ENCODE data around the gene DDA1.

Gene DDA1

GRCh38 chr19:17341845-17342244, 32.5 kb downstream of the DDA1 start:
- DNase-seq (ENCODE audit: low read depth in 1 of 2, low spot score in 1 of 2), result no peak
- no peak for TF ChIP-seq CTCF (IDR thresholded peaks at IDR 0.05; ENCODE audit: insufficient read depth, low read length)
- TF ChIP-seq SPI1 (IDR thresholded peaks at IDR 0.05; ENCODE audit: borderline replicate concordance, low read depth), result no peak
- no peak for TF ChIP-seq GABPA (IDR thresholded peaks at IDR 0.05; ENCODE audit: low read depth)
- no peak for TF ChIP-seq REST (IDR thresholded peaks at IDR 0.05; ENCODE audit: insufficient replicate concordance, low read depth)
- no peak for TF ChIP-seq POLR2AphosphoS5 (IDR thresholded peaks at IDR 0.05; ENCODE audit: low read depth)
- no peaks in the 10 kb centered on the region for H3K27me3 ChIP-seq (ENCODE audit: insufficient read depth, poor library complexity, severe bottlenecking)
- no peak overlapping the region for H3K27ac ChIP-seq (replicated peaks)
- no peak overlapping the region for H3K4me3 ChIP-seq (replicated peaks; ENCODE audit: insufficient read depth, low read length)

- Histone ChIP-seq H3K4me3 (replicated peaks; ENCODE audit: insufficient read depth, low read length) (no peak overlapping the region), H3K27ac (replicated peaks) (no peak overlapping the region), H3K27me3 (ENCODE audit: insufficient read depth, poor library complexity, severe bottlenecking) (peaks cover 22% of the 10 kb centered on the region)
- TF ChIP-seq CTCF (IDR thresholded peaks at IDR 0.05; ENCODE audit: insufficient read depth, low read length) (peak; percentile 98), POLR2AphosphoS5 (IDR thresholded peaks at IDR 0.05; ENCODE audit: low read depth) (no peak), GABPA (IDR thresholded peaks at IDR 0.05; ENCODE audit: low read depth) (no peak), REST (IDR thresholded peaks at IDR 0.05; ENCODE audit: insufficient replicate concordance, low read depth) (no peak), SPI1 (IDR thresholded peaks at IDR 0.05; ENCODE audit: borderline replicate concordance, low read depth) (peak; percentile 12; the same call in 1 of the 2 replicates)
- peak in 1 of 2 experiments; percentile 67 for DNase-seq (ENCODE audit: low read depth in 1 of 2, low spot score in 1 of 2)
Measured at GRCh38 chr19:17346109-17346671, 36.8 kb downstream of the DDA1 start.

GRCh38 chr19:17347361-17347760, 38.0 kb downstream of the DDA1 start:
- no peak for DNase-seq (ENCODE audit: low read depth in 1 of 2, low spot score in 1 of 2)
- peaks cover 22% of the 10 kb centered on the region for H3K27me3 ChIP-seq (ENCODE audit: insufficient read depth, poor library complexity, severe bottlenecking)
- H3K27ac ChIP-seq (replicated peaks), result no peak overlapping the region
- H3K4me3 ChIP-seq (replicated peaks; ENCODE audit: insufficient read depth, low read length), result no peak overlapping the region
- TF ChIP-seq POLR2AphosphoS5 (IDR thresholded peaks at IDR 0.05; ENCODE audit: low read depth) (no peak), CTCF (IDR thresholded peaks at IDR 0.05; ENCODE audit: insufficient read depth, low read length) (no peak), REST (IDR thresholded peaks at IDR 0.05; ENCODE audit: insufficient replicate concordance, low read depth) (no peak), SPI1 (IDR thresholded peaks at IDR 0.05; ENCODE audit: borderline replicate concordance, low read depth) (no peak), GABPA (IDR thresholded peaks at IDR 0.05; ENCODE audit: low read depth) (no peak)

Measured in HL-60 (cell line).